ENCODE data around the gene HERPUD2.
"Not testable (repeated sequence)": the region's sequence is repeated elsewhere in the genome, so short reads cannot be mapped to it uniquely, and the experiment has no call there.

The HERPUD2 gene

DNA sequence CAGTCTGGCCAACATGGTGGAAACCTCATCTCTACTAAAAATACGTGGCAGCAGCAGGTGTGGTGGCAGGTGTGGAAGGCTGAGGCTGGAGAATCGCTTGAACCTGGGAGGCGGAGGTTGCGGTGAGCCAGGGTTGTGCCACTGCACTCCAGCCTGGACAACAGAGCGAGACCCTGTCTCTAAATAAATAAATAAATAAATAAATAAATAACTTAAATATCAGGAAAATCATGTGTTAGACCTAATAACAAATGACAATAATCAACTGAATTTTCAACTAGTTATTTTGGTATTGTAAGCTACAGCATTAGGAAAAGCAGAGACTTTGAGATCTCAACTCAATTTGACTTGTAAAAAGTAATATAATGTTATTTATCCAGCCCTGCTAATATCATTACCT lies 9.2 kb downstream of the HERPUD2 start:
- DNase-seq (ENCODE audit: low read depth) = no peak
- TF ChIP-seq, protein P1, sequence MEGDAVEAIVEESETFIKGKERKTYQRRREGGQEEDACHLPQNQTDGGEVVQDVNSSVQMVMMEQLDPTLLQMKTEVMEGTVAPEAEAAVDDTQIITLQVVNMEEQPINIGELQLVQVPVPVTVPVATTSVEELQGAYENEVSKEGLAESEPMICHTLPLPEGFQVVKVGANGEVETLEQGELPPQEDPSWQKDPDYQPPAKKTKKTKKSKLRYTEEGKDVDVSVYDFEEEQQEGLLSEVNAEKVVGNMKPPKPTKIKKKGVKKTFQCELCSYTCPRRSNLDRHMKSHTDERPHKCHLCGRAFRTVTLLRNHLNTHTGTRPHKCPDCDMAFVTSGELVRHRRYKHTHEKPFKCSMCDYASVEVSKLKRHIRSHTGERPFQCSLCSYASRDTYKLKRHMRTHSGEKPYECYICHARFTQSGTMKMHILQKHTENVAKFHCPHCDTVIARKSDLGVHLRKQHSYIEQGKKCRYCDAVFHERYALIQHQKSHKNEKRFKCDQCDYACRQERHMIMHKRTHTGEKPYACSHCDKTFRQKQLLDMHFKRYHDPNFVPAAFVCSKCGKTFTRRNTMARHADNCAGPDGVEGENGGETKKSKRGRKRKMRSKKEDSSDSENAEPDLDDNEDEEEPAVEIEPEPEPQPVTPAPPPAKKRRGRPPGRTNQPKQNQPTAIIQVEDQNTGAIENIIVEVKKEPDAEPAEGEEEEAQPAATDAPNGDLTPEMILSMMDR (IDR thresholded peaks at IDR 0.05; ENCODE audit: insufficient read depth, low read depth, low read length, missing control alignments) = no peak
- H3K4me3 ChIP-seq (ENCODE audit: low read length) = no peak overlapping the region

DNA sequence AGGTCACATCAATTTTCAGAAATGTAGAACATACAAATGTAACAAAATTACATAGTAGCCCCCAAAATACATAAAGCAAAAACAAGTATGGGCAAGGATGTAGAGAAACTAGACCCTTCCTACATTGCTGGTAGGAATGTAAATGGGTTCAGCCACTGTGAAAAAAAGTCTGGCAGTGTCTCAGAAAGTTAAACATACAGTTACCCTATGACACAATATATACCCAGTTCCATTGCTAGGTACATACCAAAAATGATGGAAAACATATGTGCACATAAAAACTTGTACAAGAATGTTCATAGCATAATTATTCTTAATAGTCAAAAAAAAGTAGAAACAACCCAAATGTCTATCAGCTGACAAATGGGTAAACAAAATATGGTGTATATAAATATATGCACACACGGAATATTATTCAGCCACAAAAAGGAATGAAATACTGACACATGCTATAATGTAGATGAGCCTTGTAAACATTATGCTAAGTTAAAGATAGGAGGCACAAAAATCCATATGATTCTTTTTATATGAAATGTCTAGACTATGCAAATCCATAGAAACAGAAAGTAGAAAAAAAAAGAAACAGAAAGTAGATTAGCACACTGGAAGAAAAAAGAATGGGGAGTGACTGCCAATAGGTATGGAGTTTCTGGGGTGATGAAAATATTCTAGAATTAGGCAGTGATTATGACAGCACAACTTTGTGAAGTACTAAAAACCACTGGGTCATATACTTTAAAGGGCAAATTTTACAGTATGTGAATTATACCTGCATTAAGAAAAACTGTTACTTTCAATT lies 13.5 kb downstream of the HERPUD2 start:
- no peak for DNase-seq (ENCODE audit: low read depth)
- no peak overlapping the region for H3K4me3 ChIP-seq (ENCODE audit: low read length)
- TF ChIP-seq, protein P1 (IDR thresholded peaks at IDR 0.05; ENCODE audit: insufficient read depth, low read depth, low read length, missing control alignments) = no peak

DNA sequence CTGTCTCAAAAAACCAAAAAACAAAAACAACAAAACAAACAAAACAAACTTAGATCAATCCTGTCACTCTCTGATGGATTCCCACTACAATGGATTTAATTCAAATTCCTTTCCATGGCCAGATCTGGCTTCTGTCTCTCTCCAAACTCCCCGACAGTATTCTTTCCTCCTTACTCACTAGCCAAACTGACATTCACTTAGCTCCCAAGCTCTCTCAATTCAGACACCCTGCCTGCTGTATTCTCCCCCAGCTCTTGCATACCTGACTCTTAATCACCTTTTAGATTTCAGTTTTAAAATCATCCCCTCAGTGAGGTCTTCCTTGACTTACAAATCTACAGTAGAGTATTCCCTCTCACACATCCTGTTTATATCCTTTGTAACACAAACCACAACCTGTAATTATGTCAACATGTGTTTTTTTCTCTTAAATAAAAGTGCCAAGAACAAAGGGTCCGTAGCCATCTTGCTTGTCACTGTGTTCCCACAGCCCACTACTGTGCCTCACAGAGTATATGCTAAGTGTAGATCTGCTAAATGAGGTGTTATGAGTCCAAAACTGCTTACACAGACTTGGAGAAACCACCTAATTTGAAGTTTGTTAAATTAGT lies 14.4 kb downstream of the HERPUD2 start:
- no peak for DNase-seq (ENCODE audit: low read depth)
- no peak overlapping the region for H3K4me3 ChIP-seq (ENCODE audit: low read length)
- TF ChIP-seq, protein P1 (IDR thresholded peaks at IDR 0.05; ENCODE audit: insufficient read depth, low read depth, low read length, missing control alignments) = no peak

DNA sequence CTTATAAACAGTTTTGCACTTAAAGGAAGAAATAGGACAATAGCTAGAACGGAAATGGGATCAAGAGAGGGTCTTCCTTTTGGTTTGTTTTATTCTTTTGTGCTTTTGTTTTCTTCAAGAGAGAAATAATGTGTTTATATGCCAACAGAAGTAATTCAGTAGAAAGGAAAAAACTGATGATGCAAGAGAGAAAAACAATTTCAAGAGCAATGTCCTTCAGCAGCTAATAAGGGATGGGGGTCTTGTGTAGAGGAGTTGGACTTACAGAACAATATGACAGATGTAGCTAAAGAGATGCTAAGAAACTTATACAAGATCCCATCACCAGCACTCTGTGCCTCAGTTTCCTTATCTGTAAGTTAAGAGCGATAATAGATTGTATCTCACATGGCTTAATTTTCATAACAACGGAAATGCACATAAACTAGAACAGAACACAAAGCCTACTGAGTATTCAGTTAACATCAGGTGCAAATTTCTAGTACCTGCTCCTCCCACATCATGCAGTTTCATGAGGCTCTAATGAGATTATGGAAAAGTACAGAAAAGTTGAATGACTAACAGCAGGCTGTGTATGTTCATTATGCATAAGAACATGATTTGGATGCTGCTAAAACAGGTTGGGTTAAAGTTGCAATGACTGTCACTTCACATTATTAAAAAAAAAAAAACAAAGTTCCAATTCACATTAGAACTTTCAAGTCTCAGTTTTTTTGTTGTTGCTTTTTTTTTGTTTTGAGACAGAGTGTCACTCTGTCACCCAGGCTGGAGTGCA lies 17.2 kb downstream of the HERPUD2 start:
- TF ChIP-seq, protein P1 (IDR thresholded peaks at IDR 0.05; ENCODE audit: insufficient read depth, low read depth, low read length, missing control alignments) = no peak
- H3K4me3 ChIP-seq (ENCODE audit: low read length) = no peak overlapping the region
- no peak for DNase-seq (ENCODE audit: low read depth)

DNA sequence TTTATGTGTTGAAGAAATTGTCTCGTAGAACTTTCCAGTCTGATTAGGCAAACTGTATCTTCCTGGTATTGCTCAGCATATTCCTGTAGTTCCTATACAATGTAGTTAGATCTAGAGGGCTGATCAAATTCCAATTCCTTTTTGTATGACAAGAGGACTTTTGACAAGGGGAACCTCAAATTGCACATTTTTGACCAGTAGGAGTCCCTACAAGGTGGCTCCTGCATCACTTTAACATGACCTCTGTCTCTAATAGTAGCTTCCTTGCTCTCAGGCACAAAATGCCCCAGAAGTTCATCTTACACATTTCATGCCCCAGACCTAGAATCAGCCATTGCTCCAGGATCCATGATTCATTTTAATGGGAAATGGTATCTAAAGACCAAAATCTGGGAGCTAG lies 18.7 kb downstream of the HERPUD2 start:
- no peak for DNase-seq (ENCODE audit: low read depth)
- H3K4me3 ChIP-seq (ENCODE audit: low read length) = no peak overlapping the region
- TF ChIP-seq, protein P1 (IDR thresholded peaks at IDR 0.05; ENCODE audit: insufficient read depth, low read depth, low read length, missing control alignments) = no peak

DNA sequence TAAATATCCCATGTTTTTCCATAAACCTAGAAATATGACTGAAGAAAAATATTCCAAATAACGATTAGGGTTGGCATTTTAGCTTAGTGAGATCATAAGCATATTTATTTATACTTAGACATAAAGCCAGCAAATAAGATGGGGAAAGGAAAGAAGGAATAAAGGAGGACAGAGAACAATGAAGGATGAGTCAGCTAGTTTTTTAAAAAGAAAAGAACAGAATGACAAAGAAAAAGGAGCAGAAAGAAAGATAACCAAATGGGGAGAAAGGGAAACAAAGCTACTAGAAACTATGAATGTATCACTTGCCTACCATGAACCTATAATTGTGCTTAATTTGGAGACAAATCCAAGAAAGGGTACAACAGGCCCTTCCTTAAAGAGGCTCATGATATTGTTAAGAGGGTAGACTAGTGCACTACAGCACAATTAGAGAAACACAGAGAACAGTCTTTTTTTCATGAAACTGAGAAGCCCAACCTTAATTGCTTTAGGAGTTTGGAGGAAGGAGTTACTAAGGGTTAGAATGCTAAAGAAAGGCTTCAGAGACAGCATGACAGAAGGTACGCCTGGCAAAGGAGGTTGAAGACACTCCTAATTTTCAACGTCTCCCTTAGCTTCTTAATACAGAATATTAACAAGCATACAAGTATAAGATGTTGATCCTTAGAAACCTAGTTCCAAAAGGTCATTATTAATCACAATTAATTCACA lies 23.9 kb downstream of the HERPUD2 start:
- DNase-seq (ENCODE audit: low read depth) = no peak
- no peak overlapping the region for H3K4me3 ChIP-seq (ENCODE audit: low read length)
- TF ChIP-seq, protein P1 (IDR thresholded peaks at IDR 0.05; ENCODE audit: insufficient read depth, low read depth, low read length, missing control alignments) = no peak

DNA sequence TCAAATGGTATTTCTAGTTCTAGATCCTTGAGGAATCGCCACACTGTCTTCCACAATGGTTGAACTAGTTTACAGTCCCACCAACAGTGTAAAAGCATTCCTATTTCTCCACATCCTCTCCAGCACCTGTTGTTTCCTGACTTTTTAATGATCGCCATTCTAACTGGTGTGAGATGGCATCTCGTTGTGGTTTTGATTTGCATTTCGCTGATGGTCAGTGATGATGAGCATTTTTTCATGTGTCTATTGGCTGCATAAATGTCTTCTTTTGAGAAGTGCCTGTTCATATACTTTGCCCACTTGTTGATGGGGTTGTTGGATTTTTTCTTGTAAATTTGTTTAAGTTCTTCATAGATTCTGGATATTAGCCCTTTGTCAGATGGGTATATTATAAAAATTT lies 34.5 kb downstream of the HERPUD2 start:
- not testable (repeated sequence) for H3K4me3 ChIP-seq (ENCODE audit: low read length); DNase-seq (ENCODE audit: low read depth)
